IMR-90 (cell line): ENCODE results near the gene HSBP1L1. TPM values are rescaled to one million over a fixed set of nuclear protein-coding genes. Genes with fewer than 3 reads are reported as not detected.

Experiments
- ATAC-seq: fragments of 200-7000 bp; cut with Tn5 transposase; 2 replicates; pipeline ENCODE4 v1.9.1; 2020; ENCODE audit warnings: low read depth, mild to moderate bottlenecking, moderate library complexity
- BruUV-seq: library from RNA; stranded (reverse); fragments of 400-500 nt; replicated peaks from 2 replicates; lab custom pipeline; 2021; lab: Mats Ljungman, UMichigan
- CTCF ChIA-PET: fragments of 300-600 bp; formaldehyde crosslinking; extraction: SDS; loops from one replicate; lab custom pipeline; 2021; ENCODE audit warnings: antibody characterized with exemption; lab: Yijun Ruan, JAX
- POLR2A ChIA-PET: fragments of 300-600 bp; sonication (Branson Sonifier 250); formaldehyde crosslinking; loops from one replicate; lab custom pipeline; 2022; ENCODE audit warnings: antibody characterized with exemption; ENCODE audit not compliant: unreplicated experiment; lab: Charles Lee
- DNase-seq: peaks from one replicate; pipeline ENCODE4 v3.0.0; 2013
- H2AFZ ChIP-seq: replicated peaks from 2 replicates; pipeline ENCODE3; 2013; ENCODE audit warnings: low read length, mild to moderate bottlenecking; ENCODE audit not compliant: poor library complexity
- H2AK5ac ChIP-seq: 2 replicates; pipeline ENCODE4 v1.6.1; 2013; ENCODE audit warnings: low read depth, low read length, inconsistent platforms
- H2AK9ac ChIP-seq: replicated peaks from 2 replicates; pipeline ENCODE3; 2013; ENCODE audit warnings: mild to moderate bottlenecking, low read depth, low read length, moderate library complexity; ENCODE audit not compliant: poor library complexity
- H2BK120ac ChIP-seq: 2 replicates; pipeline ENCODE4 v1.6.1; 2013; ENCODE audit warnings: low read depth, low read length, inconsistent platforms
- H2BK15ac ChIP-seq: 3 replicates; pipeline ENCODE4 v1.6.1; 2013; ENCODE audit warnings: low read depth, low read length, inconsistent platforms
- H2BK20ac ChIP-seq: 2 replicates; pipeline ENCODE4 v1.6.1; 2013; ENCODE audit warnings: low read depth, mild to moderate bottlenecking, inconsistent platforms, low read length, moderate library complexity
- H2BK5ac ChIP-seq: 2 replicates; pipeline ENCODE4 v1.6.1; 2013; ENCODE audit warnings: mild to moderate bottlenecking, low read depth, low read length, inconsistent platforms; ENCODE audit not compliant: poor library complexity, severe bottlenecking
- H3K14ac ChIP-seq: replicated peaks from 2 replicates; pipeline ENCODE4 v1.6.1; 2013; ENCODE audit warnings: low read depth, low read length, inconsistent platforms
- H3K18ac ChIP-seq: 2 replicates; pipeline ENCODE4 v1.6.1; 2013; ENCODE audit warnings: low read depth, low read length, control low read depth
- H3K23ac ChIP-seq: 2 replicates; pipeline ENCODE4 v1.6.1; 2013; ENCODE audit warnings: low read depth, low read length, inconsistent platforms
- H3K27ac ChIP-seq: 2 replicates; pipeline ENCODE4 v1.5.1; 2013; ENCODE audit warnings: mild to moderate bottlenecking, control low read depth, low read length; ENCODE audit not compliant: insufficient read depth
- H3K27me3 ChIP-seq: 2 replicates; pipeline ENCODE4 v1.6.1; 2013; ENCODE audit warnings: low read length; ENCODE audit not compliant: control insufficient read depth, insufficient read depth
- H3K36me3 ChIP-seq: 2 replicates; pipeline ENCODE4 v1.6.1; 2013; ENCODE audit warnings: low read length, mixed read lengths; ENCODE audit not compliant: control insufficient read depth, insufficient read depth
- H3K4ac ChIP-seq: 2 replicates; pipeline ENCODE4 v1.6.1; 2013; ENCODE audit warnings: low read depth, low read length, inconsistent platforms
- H3K4me1 ChIP-seq: 2 replicates; pipeline ENCODE4 v1.6.1; 2013; ENCODE audit warnings: low read length, mixed read lengths; ENCODE audit not compliant: control insufficient read depth, insufficient read depth
- H3K4me2 ChIP-seq: 2 replicates; pipeline ENCODE4 v1.6.1; 2013; ENCODE audit warnings: low read depth, mild to moderate bottlenecking, control low read depth, low read length, moderate library complexity
- H3K4me3 ChIP-seq: 2 replicates; pipeline ENCODE4 v1.5.1; 2013; ENCODE audit warnings: low read depth, mild to moderate bottlenecking, control low read depth, low read length, moderate library complexity; ENCODE audit not compliant: insufficient read depth
- H3K56ac ChIP-seq: 2 replicates; pipeline ENCODE4 v1.6.1; 2013; ENCODE audit warnings: low read length, inconsistent platforms; ENCODE audit not compliant: insufficient read depth; ENCODE audit errors: extremely low read depth
- H3K79me1 ChIP-seq, 2 experiments: 2 replicates each; pipeline ENCODE4 v1.6.1; 2013; ENCODE audit warnings: low read length in 2 of 2, inconsistent platforms in 1 of 2, low read depth in 1 of 2
- H3K9ac ChIP-seq: 2 replicates; pipeline ENCODE4 v1.6.1; 2013; ENCODE audit warnings: low read depth, low read length, control low read depth
- H3K9me1 ChIP-seq: 2 replicates; pipeline ENCODE4 v1.6.1; 2013; ENCODE audit warnings: low read length, inconsistent platforms; ENCODE audit not compliant: insufficient read depth
- H3K9me3 ChIP-seq: 2 replicates; pipeline ENCODE4 v1.6.1; 2013; ENCODE audit warnings: low read length; ENCODE audit not compliant: control insufficient read depth, insufficient read depth
- H4K20me1 ChIP-seq: 2 replicates; pipeline ENCODE4 v1.6.1; 2013; ENCODE audit warnings: low read length, inconsistent platforms; ENCODE audit not compliant: insufficient read depth
- H4K5ac ChIP-seq: 2 replicates; pipeline ENCODE4 v1.6.1; 2013; ENCODE audit warnings: mild to moderate bottlenecking, low read depth, low read length, control low read depth
- H4K8ac ChIP-seq, 2 experiments: 2 replicates each; pipeline ENCODE4 v1.6.1; 2013; ENCODE audit warnings: low read depth in 2 of 2, low read length in 2 of 2, control low read depth in 1 of 2, inconsistent platforms in 1 of 2
- H4K91ac ChIP-seq: 2 replicates; pipeline ENCODE4 v1.6.1; 2013; ENCODE audit warnings: low read depth, low read length, inconsistent platforms; ENCODE audit not compliant: insufficient read depth
- BHLHE40 ChIP-seq: fragments of 150-350 bp; IDR thresholded peaks from 2 replicates; pipeline ENCODE4 v1.6.1; 2016; ENCODE audit warnings: mild to moderate bottlenecking, low read depth, low read length
- CEBPB ChIP-seq: IDR thresholded peaks from 2 replicates; pipeline ENCODE4 v1.6.1; 2012; ENCODE audit warnings: low read depth, low read length, improper control_type of control experiment
- FOS ChIP-seq: fragments of 150-350 bp; IDR thresholded peaks from 2 replicates; pipeline ENCODE4 v1.6.1; 2016; ENCODE audit warnings: low read depth, low read length
- MAFK ChIP-seq: IDR thresholded peaks from 2 replicates; pipeline ENCODE4 v1.6.1; 2012; ENCODE audit warnings: low read depth, low read length, improper control_type of control experiment
- MAZ ChIP-seq: IDR thresholded peaks from 2 replicates; pipeline ENCODE4 v1.6.1; 2012; ENCODE audit warnings: low read depth, mild to moderate bottlenecking, low read length, improper control_type of control experiment, moderate library complexity, borderline replicate concordance
- MXI1 ChIP-seq: IDR thresholded peaks from 2 replicates; pipeline ENCODE4 v1.6.1; 2012; ENCODE audit warnings: low read depth, mild to moderate bottlenecking, low read length, moderate library complexity, borderline replicate concordance
- NFE2L2 ChIP-seq: fragments of 150-350 bp; IDR thresholded peaks from 2 replicates; pipeline ENCODE4 v1.6.1; 2016; ENCODE audit warnings: low read depth, mild to moderate bottlenecking, low read length
- POLR2A ChIP-seq: IDR thresholded peaks from 2 replicates; pipeline ENCODE4 v1.6.1; 2012; ENCODE audit warnings: mild to moderate bottlenecking, low read depth, low read length
- RAD21 ChIP-seq: IDR thresholded peaks from 2 replicates; pipeline ENCODE4 v1.6.1; 2012; ENCODE audit warnings: low read length, improper control_type of control experiment
- RCOR1 ChIP-seq: IDR thresholded peaks from 2 replicates; pipeline ENCODE4 v1.6.1; 2012; ENCODE audit warnings: mild to moderate bottlenecking, low read length, improper control_type of control experiment; ENCODE audit not compliant: insufficient replicate concordance
- RFX5 ChIP-seq: IDR thresholded peaks from 2 replicates; pipeline ENCODE4 v1.8.0; 2012; ENCODE audit warnings: low read depth, mild to moderate bottlenecking, low read length, moderate library complexity
- SMC3 ChIP-seq: fragments of 150-350 bp; IDR thresholded peaks from 2 replicates; pipeline ENCODE4 v1.6.1; 2016; ENCODE audit warnings: low read depth, mild to moderate bottlenecking, antibody characterized with exemption, low read length, moderate library complexity
- WGBS, 2 experiments: methylation state at CpG; one replicate each; pipeline versions ENCODE4 v1.1.5 to v1.1.7; 2013; ENCODE audit warnings: missing lambda C conversion rate in 2 of 2; ENCODE audit not compliant: insufficient read length in 1 of 2; ENCODE audit errors: extremely low coverage in 2 of 2; 5-methylcytosine and 5-hydroxymethylcytosine counted together
- dilution Hi-C: fragments of 300-500 bp; cut with HindIII; formaldehyde crosslinking; loops from one replicate; pipeline ENCODE4 v1.14.3; 2018; ENCODE audit warnings: low sequenced_read_pairs; ENCODE audit not compliant: unreplicated experiment
- in situ Hi-C: fragments of 300-500 bp; cut with MboI; formaldehyde crosslinking; loops from 3 replicates; pipeline ENCODE4 v1.14.3; 2019; ENCODE audit warnings: low sequenced_read_pairs, inconsistent platforms, mixed read lengths
- intact Hi-C: fragments of 100-400 bp; cut with micrococcal nuclease; formaldehyde crosslinking; loops from 2 replicates; pipeline ENCODE4 v1.10.0; 2022
- polyA plus RNA-seq, 3 experiments: library from polyadenylated mRNA; depleted of rRNA; stranded (reverse); fragments of >200 nt; gene quantifications; 2 replicates each; pipeline ENCODE4 v1.2.3, GENCODE V29; 2012; ENCODE audit warnings: low replicate concordance in 1 of 3
- total RNA-seq: library from RNA; depleted of rRNA; stranded (reverse); fragments of >200 nt; gene quantifications from 2 replicates; pipeline ENCODE4 v1.2.3, GENCODE V29; 2012
- TF ChIP-seq, protein P1 (sequence below): conservative IDR thresholded peaks from 2 replicates; pipeline ENCODE4 v1.5.1; 2012; ENCODE audit warnings: mild to moderate bottlenecking, low read depth, low read length, improper control_type of control experiment

The HSBP1L1 gene
- total and polyA plus RNA-seq, 2 of the 4 experiments (the other 2 are of a cell fraction): 8.6 to 18.0 TPM

DNA sequence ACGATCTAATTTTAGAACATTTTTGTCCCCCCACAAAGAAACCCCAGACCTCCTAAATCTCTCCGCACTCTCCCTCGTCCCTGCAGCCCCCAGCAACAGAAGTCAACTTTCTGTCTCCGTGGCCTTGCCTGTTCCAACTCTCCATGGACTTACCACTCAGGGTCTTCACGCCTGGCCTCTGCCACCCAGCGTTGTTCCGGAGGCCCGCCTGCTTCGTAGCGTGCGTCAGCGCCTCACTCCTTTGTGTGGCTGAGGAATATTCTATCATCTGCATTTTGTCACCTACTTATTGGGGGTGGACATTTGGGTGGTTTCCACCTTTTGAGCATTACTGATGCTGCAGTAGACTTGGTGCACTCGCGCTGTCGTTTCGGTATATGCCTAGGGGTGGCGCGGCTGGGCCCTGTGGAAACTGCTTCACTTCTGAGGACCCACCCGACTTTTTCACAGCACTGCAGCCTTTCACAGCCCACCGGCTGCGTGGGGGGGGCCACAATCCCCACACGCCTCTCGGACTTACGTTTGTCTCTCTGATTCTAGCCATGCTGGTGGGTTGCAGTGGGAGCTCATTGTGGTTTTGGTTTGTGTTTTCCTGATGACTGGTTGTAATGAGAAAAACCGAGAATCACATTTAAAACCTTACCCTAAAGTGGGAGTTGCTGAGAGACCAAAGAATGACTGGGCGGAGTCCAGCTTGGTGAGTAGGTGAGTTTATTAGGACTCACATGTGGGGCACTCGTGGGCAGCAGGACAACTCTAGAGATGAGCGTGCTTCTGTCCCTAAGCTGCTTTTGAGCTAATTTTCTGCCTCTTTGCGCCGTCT lies 1.4 kb upstream of the HSBP1L1 start:
- peak overlapping the region; percentile 63 for H2AK9ac ChIP-seq
- no peaks in the 10 kb centered on the region for H3K27me3 ChIP-seq
- H3K56ac ChIP-seq: no peak overlapping the region
- in situ Hi-C loops (no loop called here), intact Hi-C loops (loop anchor here (10.0 kb wide), 1 partner anchor 118 kb away; no protein-coding TSS in a partner anchor), dilution Hi-C loops (no loop called here)
- ChIA-PET CTCF (interaction anchor here (1.7 kb wide), 1 partner anchor 12 kb away, joined by 3 read pairs; the partner anchor contains the start of gene SLC66A2), POLR2A (no interaction called here)
- no peak overlapping the region for H3K9ac ChIP-seq
- H3K4ac ChIP-seq: peak overlapping the region; percentile 45; the same call in 1 of the 2 replicates
- WGBS, 2 experiments: 95% methylated on average over 4 of the region's 30 CpGs; no CpG with 5 or more reads in 1 of the 2 experiments
- no TSS peak for BruUV-seq
- peaks cover 9% of the 10 kb centered on the region; the same call in 1 of the 2 replicates for H4K20me1 ChIP-seq
- peaks cover 7% of the 10 kb centered on the region for H3K4me1 ChIP-seq
- H3K4me3 ChIP-seq: no peak overlapping the region
- DNase-seq: no peak
- H3K4me2 ChIP-seq: no peak overlapping the region
- peaks cover 4 to 19% of the 10 kb centered on the region in 2 experiments; a peak in 2 of 4 replicates for H3K79me1 ChIP-seq
- no peaks in the 10 kb centered on the region for H3K9me3 ChIP-seq
- H3K18ac ChIP-seq: no peak overlapping the region
- 0 out of 2 replicates have a peak overlapping the region, but pooled peaks have one; percentile 9 for H2BK120ac ChIP-seq
- no peak for ATAC-seq
- H3K27ac ChIP-seq: no peak overlapping the region
- H3K9me1 ChIP-seq: peaks cover 7% of the 10 kb centered on the region
- TF ChIP-seq RCOR1: no peak
- TF ChIP-seq BHLHE40: no peak
- no peak for TF ChIP-seq MXI1
- no peak for TF ChIP-seq RFX5
- no peak for TF ChIP-seq RAD21
- no peak for TF ChIP-seq FOS
- no peak for TF ChIP-seq SMC3
- TF ChIP-seq MAZ: no peak
- no peak for TF ChIP-seq CEBPB
- TF ChIP-seq, protein P1, sequence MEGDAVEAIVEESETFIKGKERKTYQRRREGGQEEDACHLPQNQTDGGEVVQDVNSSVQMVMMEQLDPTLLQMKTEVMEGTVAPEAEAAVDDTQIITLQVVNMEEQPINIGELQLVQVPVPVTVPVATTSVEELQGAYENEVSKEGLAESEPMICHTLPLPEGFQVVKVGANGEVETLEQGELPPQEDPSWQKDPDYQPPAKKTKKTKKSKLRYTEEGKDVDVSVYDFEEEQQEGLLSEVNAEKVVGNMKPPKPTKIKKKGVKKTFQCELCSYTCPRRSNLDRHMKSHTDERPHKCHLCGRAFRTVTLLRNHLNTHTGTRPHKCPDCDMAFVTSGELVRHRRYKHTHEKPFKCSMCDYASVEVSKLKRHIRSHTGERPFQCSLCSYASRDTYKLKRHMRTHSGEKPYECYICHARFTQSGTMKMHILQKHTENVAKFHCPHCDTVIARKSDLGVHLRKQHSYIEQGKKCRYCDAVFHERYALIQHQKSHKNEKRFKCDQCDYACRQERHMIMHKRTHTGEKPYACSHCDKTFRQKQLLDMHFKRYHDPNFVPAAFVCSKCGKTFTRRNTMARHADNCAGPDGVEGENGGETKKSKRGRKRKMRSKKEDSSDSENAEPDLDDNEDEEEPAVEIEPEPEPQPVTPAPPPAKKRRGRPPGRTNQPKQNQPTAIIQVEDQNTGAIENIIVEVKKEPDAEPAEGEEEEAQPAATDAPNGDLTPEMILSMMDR: no peak
- no peak for TF ChIP-seq MAFK
- no peak for TF ChIP-seq NFE2L2
- no peak for TF ChIP-seq POLR2A
- no peak overlapping the region for H2BK5ac ChIP-seq
- H3K36me3 ChIP-seq: peaks cover 4% of the 10 kb centered on the region; the same call in 1 of the 2 replicates
- H3K14ac ChIP-seq: no peak overlapping the region
- no peak overlapping the region for H2BK15ac ChIP-seq
- H4K91ac ChIP-seq: peak overlapping the region; percentile 53
- no peak overlapping the region for H4K5ac ChIP-seq
- peak overlapping the region; percentile 47 for H2BK20ac ChIP-seq
- no peak overlapping the region for H3K23ac ChIP-seq
- no peak overlapping the region for H2AFZ ChIP-seq
- no peak overlapping the region for H2AK5ac ChIP-seq
- H4K8ac ChIP-seq: no peak overlapping the region
